RWPE2 (cell line): ENCODE measurements around the gene SIDT2.
A peak's percentile ranks its signal among the peaks of the same experiment; 100 is the strongest.

Source experiments
- ATAC-seq: fragments of 200-7000 bp; cut with Tn5 transposase; 3 replicates; pipeline ENCODE4 v1.9.1; 2021; ENCODE audit warnings: low read depth
- DNase-seq: peaks from one replicate; pipeline ENCODE4 v3.0.0-alpha.2; 2020; ENCODE audit warnings: low spot score
- H3K27ac ChIP-seq: fragments of 450-650 bp; 2 replicates; pipeline ENCODE4 v1.5.1; 2017; ENCODE audit warnings: mild to moderate bottlenecking; ENCODE audit not compliant: poor library complexity, severe bottlenecking
- H3K27me3 ChIP-seq: fragments of 250-450 bp; sonication (Bioruptor Pico); 2 replicates; pipeline ENCODE4 v1.5.1; 2021; ENCODE audit warnings: mild to moderate bottlenecking, moderate library complexity; ENCODE audit not compliant: insufficient read depth, poor library complexity, severe bottlenecking
- H3K36me3 ChIP-seq: fragments of 250-450 bp; sonication (Bioruptor Pico); 2 replicates; pipeline ENCODE4 v1.5.1; 2020; ENCODE audit warnings: low read depth, mild to moderate bottlenecking, moderate library complexity
- H3K4me1 ChIP-seq: fragments of 250-450 bp; sonication (Bioruptor Pico); 2 replicates; pipeline ENCODE4 v1.5.1; 2021; ENCODE audit warnings: mild to moderate bottlenecking, moderate library complexity; ENCODE audit not compliant: insufficient read depth, poor library complexity, severe bottlenecking
- H3K4me3 ChIP-seq: fragments of 250-450 bp; sonication (Bioruptor Pico); 2 replicates; pipeline ENCODE4 v1.5.1; 2021; ENCODE audit warnings: mild to moderate bottlenecking, moderate library complexity; ENCODE audit not compliant: severe bottlenecking
- H3K9me3 ChIP-seq: fragments of 250-450 bp; sonication (Bioruptor Pico); 2 replicates; pipeline ENCODE4 v1.5.1; 2021; ENCODE audit warnings: mild to moderate bottlenecking, moderate library complexity; ENCODE audit not compliant: severe bottlenecking
- TF ChIP-seq, protein P1 (sequence below): fragments of 450-650 bp; IDR thresholded peaks from one replicate; pipeline ENCODE4 v1.5.1; 2017; ENCODE audit warnings: mild to moderate bottlenecking, moderate library complexity; ENCODE audit not compliant: poor library complexity, severe bottlenecking

SIDT2 gene

DNA sequence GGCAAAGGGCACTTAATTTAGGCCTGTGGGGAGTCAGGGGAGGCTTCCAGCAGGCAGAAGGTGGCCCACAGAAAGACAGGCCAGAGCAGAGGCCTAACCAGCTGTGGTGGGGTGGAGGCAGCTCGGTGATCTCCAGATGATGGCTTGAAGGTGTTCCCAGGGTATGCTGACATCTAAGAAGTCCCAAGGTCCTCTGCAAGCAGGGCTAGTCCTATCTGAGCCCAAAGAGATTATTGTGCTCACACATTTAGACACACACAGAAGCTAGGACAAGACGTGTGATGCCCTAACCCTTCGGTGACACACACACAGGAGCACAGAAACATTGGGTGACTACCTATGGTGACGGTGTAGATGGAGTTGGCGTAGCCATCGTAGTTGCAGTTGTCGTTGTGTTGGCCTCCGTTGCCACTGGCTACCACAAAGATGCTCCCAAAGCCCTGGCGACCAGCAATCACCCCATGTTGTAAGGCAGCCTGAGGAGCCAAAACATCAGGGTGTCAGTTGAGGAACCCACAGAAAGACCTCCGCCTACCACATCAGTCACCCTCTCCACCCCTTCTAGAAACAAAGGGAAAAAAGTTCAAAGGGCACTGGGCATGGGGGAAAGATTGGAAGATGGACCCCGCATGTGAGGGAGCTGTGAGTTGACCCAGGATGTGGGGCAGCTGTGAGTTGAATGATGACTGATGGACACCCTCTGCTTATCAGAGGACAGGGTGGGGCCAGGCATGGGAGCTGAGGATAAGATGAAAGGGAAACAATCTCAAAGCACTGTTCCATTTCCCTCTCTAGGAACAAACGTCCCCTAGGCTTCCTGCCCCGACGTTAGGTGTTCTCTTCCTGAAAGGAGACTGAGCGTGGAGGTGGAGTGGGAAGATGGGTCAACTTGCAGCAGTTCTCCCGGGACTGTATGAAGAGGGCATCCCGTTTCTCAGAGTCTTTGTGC lies 45.5 kb downstream of the SIDT2 start:
- no peaks in the 10 kb centered on the region for H3K9me3 ChIP-seq
- ATAC-seq (no peak), DNase-seq (peak; percentile 24)
- H3K4me1 ChIP-seq: no peaks in the 10 kb centered on the region
- TF ChIP-seq, protein P1, sequence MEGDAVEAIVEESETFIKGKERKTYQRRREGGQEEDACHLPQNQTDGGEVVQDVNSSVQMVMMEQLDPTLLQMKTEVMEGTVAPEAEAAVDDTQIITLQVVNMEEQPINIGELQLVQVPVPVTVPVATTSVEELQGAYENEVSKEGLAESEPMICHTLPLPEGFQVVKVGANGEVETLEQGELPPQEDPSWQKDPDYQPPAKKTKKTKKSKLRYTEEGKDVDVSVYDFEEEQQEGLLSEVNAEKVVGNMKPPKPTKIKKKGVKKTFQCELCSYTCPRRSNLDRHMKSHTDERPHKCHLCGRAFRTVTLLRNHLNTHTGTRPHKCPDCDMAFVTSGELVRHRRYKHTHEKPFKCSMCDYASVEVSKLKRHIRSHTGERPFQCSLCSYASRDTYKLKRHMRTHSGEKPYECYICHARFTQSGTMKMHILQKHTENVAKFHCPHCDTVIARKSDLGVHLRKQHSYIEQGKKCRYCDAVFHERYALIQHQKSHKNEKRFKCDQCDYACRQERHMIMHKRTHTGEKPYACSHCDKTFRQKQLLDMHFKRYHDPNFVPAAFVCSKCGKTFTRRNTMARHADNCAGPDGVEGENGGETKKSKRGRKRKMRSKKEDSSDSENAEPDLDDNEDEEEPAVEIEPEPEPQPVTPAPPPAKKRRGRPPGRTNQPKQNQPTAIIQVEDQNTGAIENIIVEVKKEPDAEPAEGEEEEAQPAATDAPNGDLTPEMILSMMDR: no peak
- no peak overlapping the region for H3K4me3 ChIP-seq
- no peaks in the 10 kb centered on the region for H3K27me3 ChIP-seq
- H3K27ac ChIP-seq: no peak overlapping the region
- peaks cover 57% of the 10 kb centered on the region for H3K36me3 ChIP-seq

DNA sequence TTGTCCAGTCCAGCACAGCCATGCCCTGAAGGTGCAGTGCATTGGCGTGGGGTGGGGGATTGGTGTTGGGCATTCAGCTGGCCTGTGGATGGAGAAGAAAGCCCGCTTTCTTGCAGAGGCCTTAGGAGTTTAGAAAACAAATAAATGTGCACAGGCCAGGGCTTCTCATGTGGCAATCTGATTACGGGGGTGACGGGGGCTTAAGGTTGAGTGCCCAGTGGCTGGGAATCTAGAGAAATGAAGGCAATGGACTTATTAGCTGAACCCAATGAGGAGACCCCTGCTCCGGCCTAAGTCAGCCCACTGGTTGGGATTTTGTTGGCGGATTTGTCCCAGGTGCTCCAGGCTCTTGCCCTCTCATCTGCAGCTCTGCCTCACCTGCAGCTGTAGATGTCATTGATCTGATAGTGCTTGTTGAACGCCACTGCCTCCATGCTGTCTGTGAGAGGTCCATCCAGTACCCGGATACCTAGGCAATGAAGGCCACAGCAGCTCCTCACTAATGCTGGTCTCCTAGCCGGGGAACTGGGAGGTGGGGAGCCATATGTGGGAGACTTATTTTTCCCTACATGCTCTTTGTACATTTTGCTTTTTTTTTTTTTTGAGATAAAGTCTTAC lies 47.1 kb downstream of the SIDT2 start:
- no peak for ATAC-seq
- DNase-seq: peak; percentile 32
- no peak overlapping the region for H3K27ac ChIP-seq
- H3K9me3 ChIP-seq: no peaks in the 10 kb centered on the region
- no peak overlapping the region for H3K4me3 ChIP-seq
- peaks cover 65% of the 10 kb centered on the region for H3K36me3 ChIP-seq
- no peaks in the 10 kb centered on the region for H3K27me3 ChIP-seq
- TF ChIP-seq, protein P1: no peak
- no peaks in the 10 kb centered on the region for H3K4me1 ChIP-seq

DNA sequence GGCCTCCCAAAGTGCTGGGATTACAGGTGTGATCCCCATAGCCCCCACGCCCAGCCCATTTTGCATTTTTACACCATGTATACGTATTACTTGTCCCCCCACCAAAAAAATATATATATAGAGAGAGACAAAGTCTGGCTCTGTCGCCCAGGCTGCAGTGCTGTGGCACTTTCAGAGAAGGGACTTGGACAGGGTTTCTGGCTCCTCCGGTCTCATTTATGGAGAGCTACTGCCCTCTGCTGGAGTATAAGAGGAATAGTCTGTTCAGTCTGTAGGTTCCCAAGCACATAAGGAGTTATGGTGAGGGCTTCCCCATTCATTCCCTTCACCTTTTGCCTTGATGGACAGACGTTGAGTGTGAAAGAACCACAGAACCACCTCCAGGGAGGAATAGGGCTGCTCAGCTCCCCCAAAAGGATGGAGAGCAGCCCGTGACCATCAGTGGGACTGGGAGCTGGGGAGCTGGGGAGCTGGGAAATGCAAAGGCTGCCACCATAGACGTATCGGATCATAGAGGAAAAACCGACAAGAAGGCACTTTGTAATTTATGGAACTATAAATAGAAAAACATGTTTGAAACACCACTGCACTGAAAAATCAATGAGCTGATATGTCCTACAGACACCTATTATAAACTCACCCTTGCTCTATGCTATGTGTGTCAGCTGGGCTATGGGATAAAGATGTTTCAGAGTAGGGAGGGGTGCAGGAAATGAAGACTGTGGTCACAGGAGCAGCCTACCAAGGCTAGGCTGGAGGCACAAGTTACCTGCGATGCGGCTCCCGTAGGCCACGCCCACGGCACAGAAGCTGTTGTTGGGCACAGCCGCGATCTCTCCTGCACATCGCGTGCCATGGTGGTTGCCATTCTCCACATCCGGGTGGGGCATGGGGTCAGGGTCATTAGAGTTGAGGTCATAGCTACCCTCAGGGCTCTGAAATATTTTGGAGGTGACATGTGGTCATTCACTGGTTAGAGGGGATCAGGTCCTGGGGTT lies 48.1 kb downstream of the SIDT2 start:
- DNase-seq: peak; percentile 54
- Histone ChIP-seq H3K27me3 (no peaks in the 10 kb centered on the region), H3K4me1 (no peaks in the 10 kb centered on the region), H3K36me3 (peaks cover 61% of the 10 kb centered on the region), H3K4me3 (no peak overlapping the region), H3K9me3 (no peaks in the 10 kb centered on the region), H3K27ac (no peak overlapping the region)
- peak; percentile 70 for ATAC-seq
- TF ChIP-seq, protein P1: peak; percentile 85

DNA sequence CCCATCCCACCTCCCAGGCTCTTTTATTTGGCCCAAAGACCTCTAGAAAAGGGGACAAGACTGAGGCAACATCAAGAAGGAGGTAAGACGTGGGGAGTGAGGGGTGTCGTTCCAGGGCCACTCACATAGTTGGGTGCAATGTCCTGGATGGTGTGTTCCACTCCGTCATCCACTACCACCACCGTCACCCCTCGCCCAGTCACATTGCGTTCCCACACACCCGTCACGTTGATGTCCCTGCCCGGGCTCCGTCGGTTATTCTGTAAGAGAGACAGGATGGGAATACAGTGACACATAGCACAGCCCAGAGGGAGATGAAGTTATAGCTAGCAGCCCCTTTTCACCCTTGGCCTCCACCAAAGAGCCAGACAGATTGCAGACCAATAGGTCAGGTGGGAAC lies 49.5 kb downstream of the SIDT2 start:
- Histone ChIP-seq H3K9me3 (no peaks in the 10 kb centered on the region), H3K36me3 (peaks cover 48% of the 10 kb centered on the region), H3K4me3 (no peak overlapping the region), H3K4me1 (no peaks in the 10 kb centered on the region), H3K27me3 (no peaks in the 10 kb centered on the region), H3K27ac (no peak overlapping the region)
- TF ChIP-seq, protein P1: no peak
- DNase-seq: peak; percentile 51
- no peak for ATAC-seq
